ENCODE measurements around the gene PMVK.

The PMVK gene

GRCh38 chr1:154945962-154946850 lies 9.7 kb upstream of the PMVK start:
- DNase-seq = no peak

DNA sequence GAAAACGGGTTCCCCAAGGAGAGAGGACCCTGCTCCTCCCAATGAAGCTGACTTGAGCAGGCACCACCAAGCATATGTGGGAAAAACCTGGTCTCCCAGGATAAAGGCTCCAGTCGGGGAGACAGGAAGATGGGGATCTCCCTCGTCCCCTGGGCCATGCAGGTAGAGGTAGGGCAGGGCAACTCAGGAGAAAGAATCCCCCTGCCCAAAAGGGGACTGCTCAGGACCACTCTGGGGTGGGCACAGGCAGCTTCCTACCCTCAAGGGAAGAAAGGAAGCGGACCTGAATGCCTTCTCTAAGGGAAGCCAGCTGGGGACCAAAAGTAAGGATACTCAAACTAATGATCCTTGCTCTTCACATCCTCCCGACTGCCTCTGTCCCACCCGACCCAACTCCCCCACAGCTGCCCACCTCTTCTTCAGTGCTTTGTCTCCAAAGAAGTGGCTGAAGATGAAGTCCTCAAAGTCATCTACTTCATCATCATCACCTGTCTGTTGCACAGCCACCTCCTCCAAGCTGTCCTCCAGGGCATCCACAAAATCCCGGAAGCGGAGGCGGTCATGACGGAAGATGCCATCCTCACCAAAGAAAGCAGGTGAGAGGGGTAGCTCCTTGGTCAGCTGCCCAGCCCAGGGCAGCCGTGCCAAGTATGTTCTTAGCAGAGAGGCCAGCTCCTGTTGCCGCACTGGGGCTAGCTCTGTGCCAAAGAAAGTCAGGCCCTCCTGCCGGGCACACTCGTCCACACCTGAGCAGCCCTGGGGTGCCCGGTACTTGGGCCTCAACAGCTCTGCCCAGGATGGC lies 8.8 kb upstream of the PMVK start:
- no peak for DNase-seq

- no peak for DNase-seq
These were observed 8.1 kb upstream of the PMVK start for GRCh38 chr1:154944401-154945159.

DNA sequence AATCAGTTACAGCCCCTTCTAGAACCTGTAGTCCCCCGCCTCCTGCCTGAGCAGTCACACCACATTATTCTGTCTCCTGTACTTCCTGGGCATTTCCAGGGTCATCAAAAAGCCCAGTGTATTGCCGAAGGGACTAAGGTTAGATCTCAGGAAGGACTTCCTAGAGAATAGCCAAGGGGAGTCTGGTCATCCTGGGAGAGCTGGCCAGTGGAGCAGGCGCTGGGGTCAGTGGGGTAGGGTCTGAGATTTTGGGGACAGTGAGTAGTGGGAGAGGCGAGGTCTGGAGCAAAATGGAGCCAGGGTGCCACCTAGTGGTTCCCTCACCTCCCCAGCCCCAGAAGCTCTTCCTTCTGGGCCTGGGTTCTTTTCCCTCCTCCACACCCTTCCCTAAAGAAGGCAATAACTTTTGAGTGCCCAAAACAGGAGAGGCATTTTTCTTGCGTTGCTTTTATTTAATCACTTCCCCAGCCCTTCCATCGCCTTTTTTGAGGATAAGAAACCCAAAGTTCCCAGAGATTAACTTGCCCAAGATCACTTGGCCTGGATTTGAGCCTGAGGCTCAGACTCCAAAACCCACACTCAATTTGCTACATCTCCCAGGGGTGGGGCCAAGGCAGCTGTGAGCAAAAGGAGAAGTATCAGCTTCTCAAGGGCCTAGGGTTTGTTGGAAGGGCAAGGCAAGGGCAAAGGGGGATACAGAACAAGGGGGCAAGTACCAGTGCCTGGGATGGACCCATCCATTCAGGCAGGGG lies 7.3 kb upstream of the PMVK start:
- DNase-seq = peak; percentile 53 to 63

DNA sequence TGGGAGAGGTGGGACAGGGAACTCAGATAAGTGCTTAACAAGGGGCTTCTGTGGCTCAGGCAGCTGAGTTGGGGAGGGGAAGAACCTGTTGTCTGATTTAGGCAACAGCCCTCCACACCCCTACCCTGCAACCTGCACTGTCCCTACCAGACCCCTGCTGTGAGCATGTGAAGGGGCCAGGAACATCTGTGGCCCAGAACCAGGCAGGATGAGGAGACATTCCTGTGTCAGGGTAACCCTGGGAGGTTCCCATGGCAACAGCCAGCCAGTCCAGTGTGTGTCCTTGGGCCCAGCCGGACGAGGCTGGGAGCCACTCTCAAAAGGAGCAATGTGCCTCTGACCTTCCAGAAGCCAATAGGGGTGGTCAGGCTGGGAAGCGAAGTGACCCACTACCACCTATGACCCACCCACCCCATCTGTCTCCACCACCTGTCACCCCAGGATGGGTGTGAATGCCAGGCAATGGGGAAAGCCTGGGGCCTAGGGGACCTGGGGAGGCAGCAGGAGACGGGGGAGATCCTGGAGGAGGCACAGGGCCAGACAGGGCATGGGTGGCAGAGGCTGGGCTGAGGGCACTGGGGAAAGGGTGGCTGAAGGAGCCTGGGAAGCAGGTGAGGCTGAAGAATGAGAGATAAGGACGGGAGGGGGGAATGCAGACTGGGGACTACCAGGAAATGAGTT lies 5.0 kb upstream of the PMVK start:
- no peak for DNase-seq

- peak; percentile 40 to 43 for DNase-seq
These were observed 4.2 kb upstream of the PMVK start for GRCh38 chr1:154940651-154941194.

- no peak for DNase-seq
These were observed 3.7 kb upstream of the PMVK start for GRCh38 chr1:154940213-154940560.

GRCh38 chr1:154938604-154939399 lies 2.3 kb upstream of the PMVK start:
- DNase-seq = no peak

GRCh38 chr1:154937988-154938386 lies 1.5 kb upstream of the PMVK start:
- no peak for DNase-seq

GRCh38 chr1:154937085-154937987 lies 817 bp upstream of the PMVK start:
- peak; percentile 92 to 93 for DNase-seq

DNA sequence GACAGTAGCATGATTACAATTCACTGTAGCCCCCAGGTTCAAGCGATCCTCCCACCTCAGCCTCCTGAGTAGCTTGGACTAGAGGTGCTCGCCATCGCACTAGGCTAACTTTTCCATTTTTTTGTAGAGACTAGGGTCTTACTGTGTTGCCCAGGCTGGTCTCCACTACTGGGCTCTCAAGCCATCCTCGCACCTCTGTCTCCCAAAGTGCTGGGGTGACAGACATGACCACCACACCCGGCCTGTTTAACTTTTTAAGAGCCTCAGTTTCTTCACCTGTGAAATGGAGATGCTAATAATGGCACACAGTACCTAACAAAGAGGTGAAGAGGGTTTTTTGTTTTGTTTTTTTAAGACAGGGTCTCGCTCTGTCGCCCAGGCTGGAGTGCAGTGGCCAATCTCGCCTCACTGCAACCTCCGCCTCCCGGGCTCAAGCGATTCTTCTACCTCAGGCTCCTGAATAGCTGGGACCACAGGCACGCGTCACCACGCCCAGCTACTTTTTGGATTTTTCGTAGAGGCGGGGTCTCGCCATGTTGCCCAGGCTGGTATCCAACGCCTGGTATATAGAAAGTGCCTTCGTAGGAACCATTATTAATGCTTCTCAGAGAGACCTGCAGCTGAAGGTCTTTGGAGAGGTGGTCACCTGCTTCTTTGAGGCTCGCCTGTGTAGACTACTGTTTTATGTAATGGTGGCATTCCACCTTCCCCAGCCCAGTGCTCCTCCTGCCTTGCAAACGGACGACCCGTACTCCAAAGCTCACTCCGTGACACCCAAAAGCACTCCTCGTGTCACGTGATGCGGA lies 567 bp downstream of the PMVK start:
- no peak for DNase-seq

GRCh38 chr1:154934358-154934948 lies 2.1 kb downstream of the PMVK start:
- DNase-seq = no peak

DNA sequence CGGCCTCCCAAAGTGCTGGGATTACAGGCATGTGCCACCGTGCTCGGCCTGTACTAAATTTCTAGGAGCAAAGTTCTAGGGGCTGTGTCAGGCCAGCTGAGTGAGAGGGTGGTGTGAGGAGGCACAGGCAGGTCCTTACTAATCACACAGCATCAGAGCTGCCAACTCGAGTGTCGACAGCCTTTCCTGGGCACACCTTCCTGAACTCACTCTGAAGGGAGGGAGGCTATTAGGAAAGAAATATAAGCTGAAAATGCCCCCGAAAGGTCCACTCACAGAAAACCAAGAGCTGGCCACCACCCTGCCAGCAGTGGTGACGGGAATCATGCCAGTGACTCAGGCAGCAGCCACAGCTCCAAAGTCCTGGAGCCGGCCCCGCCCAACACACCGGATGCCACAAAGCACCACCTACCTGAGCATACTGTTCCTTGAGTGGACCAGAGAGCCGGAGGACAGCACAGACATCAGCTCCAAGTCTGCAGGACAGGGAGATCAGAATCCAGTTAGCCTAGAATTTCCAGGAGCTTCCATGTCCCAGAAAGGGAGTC lies 4.5 kb downstream of the PMVK start:
- no peak for DNase-seq

DNA sequence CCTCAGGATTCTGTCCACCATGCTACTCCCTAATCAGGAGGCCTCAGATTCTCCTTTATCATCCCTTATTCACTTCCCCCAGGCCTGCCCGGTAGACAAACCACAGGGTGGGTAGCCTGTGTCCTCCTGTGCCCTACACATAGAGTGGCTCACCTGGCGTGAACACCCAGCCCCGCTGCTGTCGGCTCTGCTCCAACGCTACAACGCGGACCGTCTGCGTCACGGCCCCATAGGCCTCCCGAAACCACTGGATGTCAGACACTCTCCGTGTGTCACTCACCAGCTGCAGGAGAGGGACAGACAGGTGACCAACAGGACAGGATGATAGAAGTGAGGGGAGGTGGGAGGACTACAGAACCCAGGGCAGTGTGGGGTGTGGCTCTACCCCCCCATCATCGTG lies 10.3 kb downstream of the PMVK start:
- no peak for DNase-seq

- DNase-seq = no peak
These were observed 11.0 kb downstream of the PMVK start for GRCh38 chr1:154925335-154926170.

DNA sequence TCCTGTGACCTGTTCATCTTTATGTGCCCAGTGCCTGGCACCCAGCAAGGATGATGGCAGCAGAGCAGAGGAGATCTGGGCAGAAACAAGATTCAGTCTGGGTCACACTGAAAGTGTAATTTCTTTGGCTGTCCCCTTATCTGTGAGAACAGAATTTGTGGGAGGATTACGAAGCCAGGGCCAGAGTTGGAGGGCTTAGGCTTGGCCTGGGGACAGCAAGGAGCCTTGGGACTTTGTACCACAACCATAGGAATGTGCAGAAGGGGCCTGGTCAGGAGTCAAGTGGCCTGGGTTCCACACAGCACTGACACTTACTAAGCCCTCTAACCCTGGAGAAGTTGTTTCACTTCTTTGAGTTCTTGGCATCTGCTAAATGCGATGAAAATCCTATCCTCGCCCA lies 12.8 kb downstream of the PMVK start:
- no peak for DNase-seq

DNA sequence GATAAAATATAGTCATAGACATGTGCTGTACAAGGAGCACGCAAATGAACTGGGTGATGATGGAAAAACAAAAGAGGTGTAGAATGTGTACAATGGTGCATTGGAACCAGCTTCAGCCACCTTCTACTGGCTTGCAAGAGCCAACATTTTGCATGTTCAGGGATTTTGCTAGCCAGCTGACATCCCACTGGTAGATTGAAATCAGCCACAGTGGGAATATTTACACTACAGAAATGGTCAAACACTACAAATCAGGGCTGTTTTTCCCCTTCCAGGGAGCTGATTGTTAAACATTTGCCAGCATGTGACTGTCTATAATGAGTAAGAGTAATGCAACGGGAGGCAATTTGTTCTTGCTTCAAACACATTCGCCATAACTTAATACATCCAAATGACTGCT lies 23.2 kb downstream of the PMVK start:
- no peak for DNase-seq

Data from activated T-cell treated with anti-CD3 and anti-CD28 coated beads, Interleukin-2, amount 50 U/mL, for 48 hours (primary cell).